IPS-18a (cell line): ENCODE results near the gene C2CD2.

Experiments used
- H3K27ac ChIP-seq: one replicate; pipeline ENCODE4 v1.5.1; 2013; ENCODE audit warnings: low read length
- H3K27me3 ChIP-seq: one replicate; pipeline ENCODE4 v1.6.1; 2013; ENCODE audit warnings: mild to moderate bottlenecking, low read length; ENCODE audit not compliant: control insufficient read depth, insufficient read depth
- H3K36me3 ChIP-seq: one replicate; pipeline ENCODE4 v1.6.1; 2013; ENCODE audit warnings: low read depth, low read length; ENCODE audit not compliant: control insufficient read depth
- H3K4me1 ChIP-seq: one replicate; pipeline ENCODE4 v1.6.1; 2013; ENCODE audit warnings: low read depth, low read length; ENCODE audit not compliant: control insufficient read depth
- H3K4me3 ChIP-seq: one replicate; pipeline ENCODE4 v1.5.1; 2013; ENCODE audit warnings: low read length
- H3K9ac ChIP-seq: one replicate; pipeline ENCODE4 v1.6.1; 2013; ENCODE audit warnings: mild to moderate bottlenecking, low read length, moderate library complexity
- H3K9me3 ChIP-seq: one replicate; pipeline ENCODE4 v1.6.1; 2013; ENCODE audit warnings: low read depth, low read length; ENCODE audit not compliant: control insufficient read depth

Gene C2CD2

DNA sequence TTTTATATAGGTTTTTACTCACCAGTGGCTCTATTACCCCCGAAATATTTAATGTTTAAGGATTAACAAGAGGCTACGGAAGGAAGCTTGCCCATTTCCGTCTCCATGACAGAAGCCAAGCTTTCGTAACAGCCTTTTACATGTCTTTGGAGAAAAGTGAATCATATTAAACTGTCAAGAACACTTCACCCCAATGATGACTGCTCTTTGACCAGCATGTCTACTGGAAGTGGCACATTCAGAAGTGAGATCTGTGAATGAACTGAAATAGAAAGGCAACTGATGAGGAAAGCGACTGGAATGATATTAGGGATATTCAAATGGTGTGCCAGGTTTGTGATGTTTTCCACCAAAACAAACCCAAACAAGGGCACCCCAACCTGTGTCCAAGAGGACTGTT lies 66.2 kb downstream of the C2CD2 start:
- no peaks in the 10 kb centered on the region for H3K36me3 ChIP-seq
- H3K4me1 ChIP-seq, result peaks cover 8% of the 10 kb centered on the region
- no peak overlapping the region for H3K27ac ChIP-seq
- H3K9me3 ChIP-seq, result no peaks in the 10 kb centered on the region
- H3K9ac ChIP-seq, result no peak overlapping the region
- no peak overlapping the region for H3K4me3 ChIP-seq
- H3K27me3 ChIP-seq, result no peaks in the 10 kb centered on the region

DNA sequence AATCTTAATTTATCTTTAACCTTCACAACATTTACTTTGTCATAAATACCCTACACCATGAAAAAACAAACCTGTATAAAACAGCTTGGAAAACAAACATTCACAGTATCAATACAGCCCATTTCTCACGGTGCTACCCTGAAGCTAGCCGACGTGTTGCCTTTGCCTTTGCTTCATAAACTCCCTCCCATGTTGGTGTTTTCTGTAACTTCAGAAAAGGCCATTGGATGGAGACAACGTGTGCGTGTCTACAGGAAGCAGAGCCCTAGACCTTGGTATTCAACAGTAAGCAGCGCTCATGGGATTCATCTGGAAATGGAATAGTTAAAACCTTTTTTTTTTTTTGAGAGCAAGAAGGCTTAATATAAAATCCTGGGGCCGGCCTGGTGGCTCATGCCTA lies 67.5 kb downstream of the C2CD2 start:
- Histone ChIP-seq H3K4me3 (no peak overlapping the region), H3K9me3 (no peaks in the 10 kb centered on the region), H3K9ac (no peak overlapping the region), H3K36me3 (no peaks in the 10 kb centered on the region), H3K4me1 (peaks cover 8% of the 10 kb centered on the region), H3K27ac (no peak overlapping the region), H3K27me3 (no peaks in the 10 kb centered on the region)

DNA sequence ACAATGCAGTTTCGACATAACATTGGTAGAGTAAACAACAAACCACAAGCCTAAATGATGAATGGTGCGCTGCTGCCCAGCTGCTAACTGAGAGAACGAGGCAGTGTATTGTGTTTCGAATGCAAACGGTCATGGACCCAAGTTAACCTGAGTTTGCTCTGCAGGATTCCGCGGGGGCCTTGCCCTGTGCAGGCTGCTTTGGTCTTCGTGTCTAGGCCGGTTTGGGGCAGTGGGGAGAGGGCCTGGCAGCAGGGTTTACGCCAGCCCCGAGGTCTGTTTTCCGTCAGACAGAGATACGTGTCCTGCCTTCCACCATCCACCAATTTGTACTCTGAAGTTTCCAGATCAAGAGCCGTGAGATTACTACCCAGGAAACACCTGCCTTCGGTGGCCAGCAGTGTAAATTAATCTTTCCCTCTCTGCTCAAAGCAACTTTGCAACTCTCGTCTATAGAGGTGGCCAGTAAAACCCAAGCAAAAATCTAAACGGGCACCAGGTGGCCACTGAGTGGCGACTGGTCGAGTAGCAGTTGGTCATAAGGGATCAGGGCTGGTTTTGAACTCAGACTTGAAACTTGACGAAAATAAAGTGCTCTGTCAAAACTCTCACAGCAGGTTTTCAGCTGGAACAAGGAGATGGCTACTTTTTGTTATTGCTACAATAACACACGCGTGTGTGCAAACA lies 68.3 kb downstream of the C2CD2 start:
- H3K4me1 ChIP-seq, result peaks cover 8% of the 10 kb centered on the region
- H3K27me3 ChIP-seq, result no peaks in the 10 kb centered on the region
- H3K9me3 ChIP-seq, result no peaks in the 10 kb centered on the region
- H3K4me3 ChIP-seq, result no peak overlapping the region
- no peak overlapping the region for H3K9ac ChIP-seq
- H3K36me3 ChIP-seq, result no peaks in the 10 kb centered on the region
- H3K27ac ChIP-seq, result no peak overlapping the region

DNA sequence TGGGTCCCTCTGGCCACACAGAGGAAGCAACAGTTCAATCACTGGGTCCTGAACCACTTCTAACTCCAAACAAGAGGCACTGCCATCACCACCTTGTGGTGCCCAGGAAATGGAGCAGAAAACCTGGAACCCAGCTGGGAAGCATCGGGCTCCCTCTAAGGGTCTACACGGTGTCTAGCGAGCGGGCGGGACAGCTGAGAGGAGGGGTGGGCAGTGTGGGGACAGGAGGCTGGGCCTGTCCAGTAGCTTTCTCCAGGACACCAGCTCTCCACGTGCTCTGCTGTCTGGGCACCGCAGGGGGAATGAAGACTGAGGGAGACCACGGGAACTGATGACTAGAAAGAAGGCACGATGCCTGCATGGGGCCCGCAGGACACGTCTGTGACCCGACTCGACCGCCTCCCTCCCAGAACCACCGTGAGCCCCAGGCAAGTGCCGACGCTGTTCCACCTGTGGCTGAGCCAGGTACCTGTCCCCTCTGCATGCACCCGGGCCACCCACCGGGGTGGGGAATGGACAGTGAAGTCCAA lies 69.3 kb downstream of the C2CD2 start:
- Histone ChIP-seq H3K27ac (no peak overlapping the region), H3K36me3 (no peaks in the 10 kb centered on the region), H3K9me3 (no peaks in the 10 kb centered on the region), H3K4me3 (no peak overlapping the region), H3K9ac (no peak overlapping the region), H3K4me1 (peaks cover 8% of the 10 kb centered on the region), H3K27me3 (no peaks in the 10 kb centered on the region)

DNA sequence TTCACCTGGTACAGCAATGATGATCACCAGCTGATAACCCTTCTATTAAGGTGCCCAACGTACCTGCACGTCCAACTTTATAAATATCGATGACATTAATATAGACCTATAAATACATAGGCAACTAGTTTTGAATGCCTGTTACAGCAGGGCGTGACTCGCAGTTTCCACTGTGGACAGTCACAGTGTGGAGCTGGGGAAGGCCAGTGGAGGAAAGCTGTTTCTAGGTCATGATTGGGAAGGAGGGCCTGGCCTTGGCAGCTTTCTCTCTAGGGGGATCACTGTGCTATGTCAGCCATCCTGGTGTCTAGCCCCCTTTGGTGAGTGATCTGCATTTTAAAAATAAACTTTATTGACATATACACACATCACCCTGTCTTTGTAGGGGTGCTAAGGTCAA lies 70.2 kb downstream of the C2CD2 start:
- H3K27ac ChIP-seq, result no peak overlapping the region
- H3K9me3 ChIP-seq, result no peaks in the 10 kb centered on the region
- H3K4me1 ChIP-seq, result peaks cover 8% of the 10 kb centered on the region
- no peak overlapping the region for H3K9ac ChIP-seq
- no peaks in the 10 kb centered on the region for H3K27me3 ChIP-seq
- no peak overlapping the region for H3K4me3 ChIP-seq
- H3K36me3 ChIP-seq, result no peaks in the 10 kb centered on the region

DNA sequence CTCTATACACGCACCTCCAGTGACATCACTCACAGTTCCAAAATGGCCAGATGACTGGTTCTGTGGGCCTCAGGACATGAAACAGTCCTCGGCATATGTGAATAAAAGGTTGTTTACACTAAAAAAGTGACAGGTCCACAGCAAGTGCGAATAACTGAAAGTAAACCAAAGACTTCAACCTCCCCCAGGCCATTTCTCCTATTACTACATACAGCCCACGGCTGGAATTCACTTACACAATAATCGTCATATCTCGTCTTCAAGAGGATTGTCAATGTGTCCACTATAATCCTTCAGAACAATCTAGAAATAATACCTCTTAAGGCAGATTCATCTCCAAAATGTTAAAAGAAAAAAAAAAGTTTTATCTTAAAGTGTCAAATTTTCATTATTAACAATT lies 72.8 kb downstream of the C2CD2 start:
- Histone ChIP-seq H3K4me1 (peaks cover 15% of the 10 kb centered on the region), H3K9ac (no peak overlapping the region), H3K4me3 (no peak overlapping the region), H3K9me3 (no peaks in the 10 kb centered on the region), H3K27me3 (no peaks in the 10 kb centered on the region), H3K36me3 (no peaks in the 10 kb centered on the region), H3K27ac (no peak overlapping the region)

DNA sequence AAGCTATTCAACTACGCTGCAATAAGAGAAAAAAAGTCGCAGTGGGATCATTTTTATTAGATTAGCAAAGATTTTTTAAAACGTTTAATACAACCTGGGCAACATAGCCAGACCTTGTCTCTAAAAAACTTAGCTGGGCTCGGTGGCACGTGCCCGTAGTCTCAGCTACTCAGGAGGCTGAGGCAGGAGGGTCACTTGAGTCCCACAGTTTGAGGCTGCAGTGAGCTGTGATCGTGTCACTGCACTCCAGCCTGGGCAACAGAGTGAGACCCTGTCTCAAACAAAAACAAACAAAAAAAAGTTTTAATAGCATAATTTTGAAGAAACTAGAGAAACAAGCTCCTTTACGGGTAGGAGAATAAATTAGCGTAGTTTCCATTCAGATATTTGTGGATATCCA lies 73.7 kb downstream of the C2CD2 start:
- Histone ChIP-seq H3K9ac (no peak overlapping the region), H3K4me1 (peaks cover 10% of the 10 kb centered on the region), H3K9me3 (no peaks in the 10 kb centered on the region), H3K27me3 (no peaks in the 10 kb centered on the region), H3K27ac (no peak overlapping the region), H3K36me3 (no peaks in the 10 kb centered on the region), H3K4me3 (no peak overlapping the region)

DNA sequence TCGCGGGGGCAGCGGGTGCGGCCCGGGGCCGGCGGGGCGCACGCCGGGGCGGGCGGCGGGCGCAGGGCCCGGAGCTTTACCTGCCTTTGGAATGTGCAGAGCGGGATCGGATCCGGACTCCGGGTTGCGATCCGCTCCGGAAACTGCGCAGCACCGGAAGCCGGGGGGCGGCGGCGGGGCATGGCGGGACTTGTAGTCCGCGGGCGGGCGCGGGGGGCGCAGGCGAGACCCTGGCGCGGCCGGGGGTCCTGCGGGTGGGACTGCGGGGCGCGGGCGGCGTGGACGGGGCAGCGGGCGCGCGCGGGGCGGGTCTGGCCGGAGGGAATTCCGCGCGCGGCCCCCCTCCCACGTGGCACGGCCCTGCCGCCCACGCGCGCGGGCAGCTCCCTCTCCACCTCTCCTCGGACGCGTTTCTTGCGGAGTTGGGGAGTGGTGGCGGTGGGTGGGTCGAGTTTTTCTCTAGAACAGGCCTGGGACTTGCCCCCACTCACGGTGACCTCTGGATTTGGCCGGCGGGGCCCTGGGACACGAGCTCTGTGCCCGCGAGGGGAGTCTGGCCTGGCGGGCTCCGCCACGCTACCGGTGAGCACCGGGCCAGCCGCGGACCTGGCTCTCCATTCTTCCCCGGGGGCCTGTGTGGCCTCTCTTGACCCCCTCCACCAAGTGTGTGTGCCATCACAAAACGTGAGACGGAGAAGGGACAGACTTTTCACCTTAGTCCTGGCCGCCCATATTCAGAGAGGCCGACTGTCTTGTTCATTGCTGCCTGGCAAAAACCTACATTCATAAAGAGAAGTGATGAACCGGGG lies 74.4 kb downstream of the C2CD2 start, which contains the start of gene PRDM15:
TSS of gene PRDM15 (minus strand) at position 155 of the 809 bp plus-strand sequence. CDS start 18,981 bp downstream, outside the sequence.
- Histone ChIP-seq H3K27ac (no peak within 1 kb of the TSS), H3K4me1 (peaks cover 7% of the 10 kb centered on the region), H3K9me3 (no peaks in the 10 kb centered on the region), H3K27me3 (no peaks in the 10 kb centered on the region), H3K4me3 (peak within 1 kb of the TSS; percentile 76), H3K9ac (peak within 1 kb of the TSS; percentile 65), H3K36me3 (no peaks in the 10 kb centered on the region)

DNA sequence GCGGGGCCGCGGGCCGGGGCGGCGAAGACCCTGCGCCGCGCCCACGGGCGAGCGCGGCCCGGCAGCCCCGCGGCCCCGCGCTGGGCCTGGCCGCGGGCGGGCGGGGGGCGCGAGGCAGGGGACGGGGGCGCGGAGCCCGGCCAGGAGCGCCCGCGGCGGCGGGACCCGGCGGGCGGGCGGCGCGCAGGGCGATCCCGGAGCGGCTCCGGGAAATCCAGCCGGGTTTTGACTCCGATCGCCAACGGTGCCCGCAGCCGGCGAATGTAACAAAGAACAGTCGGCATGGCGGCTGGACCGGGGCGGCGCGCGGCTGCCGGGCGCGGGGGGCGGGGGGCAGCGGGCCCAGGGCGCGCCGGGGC lies 75.0 kb downstream of the C2CD2 start:
- peaks cover 7% of the 10 kb centered on the region for H3K4me1 ChIP-seq
- H3K9me3 ChIP-seq, result no peaks in the 10 kb centered on the region
- no peak overlapping the region for H3K27ac ChIP-seq
- H3K4me3 ChIP-seq, result peak overlapping the region; percentile 70
- peak overlapping the region; percentile 65 for H3K9ac ChIP-seq
- H3K36me3 ChIP-seq, result no peaks in the 10 kb centered on the region
- no peaks in the 10 kb centered on the region for H3K27me3 ChIP-seq

DNA sequence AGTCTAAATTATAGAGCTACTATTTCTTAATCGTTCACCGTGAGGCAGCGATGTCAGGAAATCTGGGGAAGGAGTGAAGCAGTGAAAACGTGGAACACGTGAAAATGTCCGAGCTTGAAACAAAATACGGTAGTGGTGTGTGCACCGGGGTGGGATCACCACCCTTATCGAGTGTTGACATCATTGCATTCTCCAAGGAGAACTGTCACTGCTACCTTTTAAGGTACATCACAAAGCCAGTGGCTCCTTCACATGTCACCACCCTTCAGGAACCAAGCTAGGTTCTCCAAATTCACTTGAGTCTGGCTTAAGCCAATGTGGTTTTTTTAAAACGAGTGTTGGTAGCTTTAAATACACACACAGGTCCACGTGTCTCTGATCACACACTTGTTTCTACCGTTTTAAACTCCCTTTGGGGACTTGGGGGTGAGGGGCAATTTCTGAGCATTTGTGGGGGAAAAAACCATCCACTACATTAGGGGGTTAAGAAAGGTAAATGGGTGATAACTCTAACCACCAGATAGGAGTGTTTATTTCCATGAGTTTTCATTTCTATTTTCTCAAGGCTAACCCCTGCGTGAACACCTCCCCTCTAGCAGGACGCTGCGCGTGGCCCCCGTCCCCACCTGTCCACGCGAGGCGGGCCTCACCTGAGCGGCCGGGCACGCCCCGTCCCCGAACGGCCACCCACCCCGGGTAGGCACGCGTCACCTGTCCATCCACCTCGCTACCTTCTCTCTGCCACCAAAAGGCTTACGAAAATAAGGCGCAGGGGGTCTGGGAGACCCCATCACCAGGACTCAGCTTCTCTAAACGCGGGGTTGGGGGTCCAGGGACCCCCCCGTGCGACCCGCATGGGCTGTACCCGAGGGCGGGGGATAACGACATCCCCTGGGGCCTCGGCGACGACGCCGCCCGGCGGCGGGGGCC lies 75.7 kb downstream of the C2CD2 start:
- Histone ChIP-seq H3K27me3 (no peaks in the 10 kb centered on the region), H3K27ac (no peak overlapping the region), H3K9ac (peak overlapping the region; percentile 65), H3K4me1 (peaks cover 7% of the 10 kb centered on the region), H3K4me3 (peak overlapping the region; percentile 70), H3K9me3 (no peaks in the 10 kb centered on the region), H3K36me3 (no peaks in the 10 kb centered on the region)
